Ammon's horn (tissue), 1 donor: ENCODE results near the gene CCN6.

Experiments
- DNase-seq: peaks from one replicate; pipeline ENCODE4 v3.0.0-alpha.2; 2016; ENCODE audit warnings: low spot score

Gene CCN6

GRCh38 chr6:112054001-112054400 is at the start of gene CCN6:
Gene CCN6 (plus strand): TSS chr6:112054104. CDS start chr6:112054358, 254 bp downstream.
- no peak for DNase-seq

- DNase-seq, result no peak
Observed at GRCh38 chr6:112004201-112005012, 49.5 kb upstream of the CCN6 start.

GRCh38 chr6:112005013-112005371 is 48.9 kb upstream of the CCN6 start:
- no peak for DNase-seq

- DNase-seq, result no peak
Observed at GRCh38 chr6:112007254-112007653, 46.6 kb upstream of the CCN6 start.

- DNase-seq, result no peak
Observed at GRCh38 chr6:112007805-112008204, 46.1 kb upstream of the CCN6 start.

GRCh38 chr6:112008482-112008881 is 45.4 kb upstream of the CCN6 start:
- no peak for DNase-seq

- no peak for DNase-seq
Observed at GRCh38 chr6:112010328-112010727, 43.6 kb upstream of the CCN6 start.

- no peak for DNase-seq
Observed at GRCh38 chr6:112013051-112013450, 40.9 kb upstream of the CCN6 start.

- DNase-seq, result no peak
Observed at GRCh38 chr6:112014483-112014882, 39.4 kb upstream of the CCN6 start.

- no peak for DNase-seq
Observed at GRCh38 chr6:112015725-112016124, 38.2 kb upstream of the CCN6 start.

- DNase-seq, result no peak
Observed at GRCh38 chr6:112016320-112016719, 37.6 kb upstream of the CCN6 start.

GRCh38 chr6:112017169-112017568 is 36.7 kb upstream of the CCN6 start:
- DNase-seq, result no peak

- DNase-seq, result no peak
Observed at GRCh38 chr6:112017760-112018537, 36.0 kb upstream of the CCN6 start.

- DNase-seq, result no peak
Observed at GRCh38 chr6:112018619-112019416, 35.1 kb upstream of the CCN6 start.

GRCh38 chr6:112019589-112019988 is 34.3 kb upstream of the CCN6 start:
- DNase-seq, result no peak

GRCh38 chr6:112021691-112022310 is 32.1 kb upstream of the CCN6 start:
- no peak for DNase-seq

GRCh38 chr6:112022749-112023148 is 31.2 kb upstream of the CCN6 start:
- no peak for DNase-seq

- no peak for DNase-seq
Observed at GRCh38 chr6:112024464-112024863, 29.4 kb upstream of the CCN6 start.

- DNase-seq, result no peak
Observed at GRCh38 chr6:112026933-112027332, 27.0 kb upstream of the CCN6 start.

- no peak for DNase-seq
Observed at GRCh38 chr6:112027942-112028674, 25.8 kb upstream of the CCN6 start.

- DNase-seq, result peak; percentile 75
Observed at GRCh38 chr6:112029045-112029822, 24.7 kb upstream of the CCN6 start.
